Endothelial cell of umbilical vein (primary cell): ENCODE results near the gene RPH3AL. TPM values are rescaled to one million over a fixed set of nuclear protein-coding genes. Genes with fewer than 3 reads are reported as not detected.
"Not testable (repeated sequence)": the region's sequence is repeated elsewhere in the genome, so short reads cannot be mapped to it uniquely, and the experiment has no call there.

Source experiments
- BruUV-seq: library from RNA; stranded (reverse); fragments of 400-500 nt; replicated peaks from 2 replicates; lab custom pipeline; 2021; lab: Mats Ljungman, UMichigan
- CTCF ChIA-PET: fragments of 300-600, 350-600 bp; sonication (Branson Sonifier 250); formaldehyde crosslinking; loops from one replicate; lab custom pipeline; 2021; ENCODE audit warnings: antibody characterized with exemption, inconsistent platforms; lab: Charles Lee
- POLR2A ChIA-PET: fragments of 300-600, 350-600 bp; sonication (Branson Sonifier 250); formaldehyde crosslinking; loops from one replicate; lab custom pipeline; 2021; ENCODE audit warnings: antibody characterized with exemption, inconsistent platforms; lab: Charles Lee
- DNase-seq: peaks from one replicate; pipeline ENCODE4 v3.0.0-alpha.2; 2011; ENCODE audit warnings: low read depth, low spot score
- FAIRE-seq: peaks from 2 replicates; lab custom pipeline; 2011; peaks lifted over from hg19 to GRCh38; lab: Jason Lieb, UNC
- H2AFZ ChIP-seq: 2 replicates; pipeline ENCODE4 v1.6.0; 2012; ENCODE audit warnings: low read depth, low read length, control low read depth, inconsistent platforms
- H3K27ac ChIP-seq: 2 replicates; pipeline ENCODE4 v1.5.1; 2011; ENCODE audit warnings: low read depth, mild to moderate bottlenecking, control low read depth, low read length, moderate library complexity; ENCODE audit not compliant: insufficient read depth
- H3K27me3 ChIP-seq, 2 experiments: 2 replicates each; pipeline versions ENCODE4 v1.6.0 to v1.6.1; 2011; ENCODE audit warnings: low read length in 2 of 2, mixed read lengths in 1 of 2; ENCODE audit not compliant: control insufficient read depth in 2 of 2, insufficient read depth in 2 of 2
- H3K36me3 ChIP-seq, 2 experiments: 2 replicates in 1 of 2; 3 replicates in 1 of 2; pipeline ENCODE4 v1.5.1; 2011; ENCODE audit warnings: low read length in 2 of 2, mild to moderate bottlenecking in 1 of 2, moderate library complexity in 1 of 2; ENCODE audit not compliant: control insufficient read depth in 2 of 2, insufficient read depth in 2 of 2; ENCODE audit errors: extremely low read depth in 1 of 2
- H3K4me1 ChIP-seq: 3 replicates; pipeline ENCODE4 v1.5.1; 2011; ENCODE audit warnings: mild to moderate bottlenecking, low read length; ENCODE audit not compliant: control insufficient read depth, insufficient read depth; ENCODE audit errors: extremely low read depth
- H3K4me2 ChIP-seq: 2 replicates; pipeline ENCODE4 v1.6.1; 2011; ENCODE audit warnings: low read length, control low read depth, mixed read lengths; ENCODE audit not compliant: insufficient read depth
- H3K4me3 ChIP-seq, 3 experiments: fragments of 200-600 bp in 1 of 3; sonication (generic), shearing (Covaris generic) in 1 of 3; replicated peaks in 1 of 3; 2 replicates each; pipeline ENCODE4 v1.5.1; 2011 to 2016; ENCODE audit warnings: control low read depth in 3 of 3, low read length in 3 of 3, mild to moderate bottlenecking in 2 of 3, inconsistent platforms in 1 of 3, low read depth in 1 of 3, moderate library complexity in 1 of 3; ENCODE audit not compliant: insufficient read depth in 1 of 3
- H3K79me2 ChIP-seq: 2 replicates; pipeline ENCODE4 v1.6.0; 2012; ENCODE audit warnings: low read length, inconsistent platforms; ENCODE audit not compliant: control insufficient read depth, insufficient read depth
- H3K9ac ChIP-seq: replicated peaks from 2 replicates; pipeline ENCODE3; 2011; ENCODE audit warnings: low read length, control low read depth; ENCODE audit not compliant: insufficient read depth; ENCODE audit errors: extremely low read depth
- H3K9me1 ChIP-seq: replicated peaks from 3 replicates; pipeline ENCODE4 v1.6.0; 2011; ENCODE audit warnings: mild to moderate bottlenecking, low read length; ENCODE audit not compliant: control insufficient read depth, insufficient read depth; ENCODE audit errors: extremely low read depth
- H3K9me3 ChIP-seq: replicated peaks from 2 replicates; pipeline ENCODE4 v1.5.1; 2012; ENCODE audit warnings: low read length, inconsistent platforms; ENCODE audit not compliant: control insufficient read depth, insufficient read depth
- H4K20me1 ChIP-seq: replicated peaks from 2 replicates; pipeline ENCODE3; 2011; ENCODE audit warnings: mild to moderate bottlenecking, low read length; ENCODE audit not compliant: control insufficient read depth, insufficient read depth; ENCODE audit errors: extremely low read depth
- GATA2 ChIP-seq: IDR thresholded peaks from 2 replicates; pipeline ENCODE4 v1.7.0; 2011; ENCODE audit warnings: low read depth, mild to moderate bottlenecking, moderate library complexity, mixed read lengths, low read length; ENCODE audit not compliant: insufficient read length, insufficient read depth
- MYC ChIP-seq: IDR thresholded peaks from one replicate; pipeline ENCODE4 v1.6.1; 2011; ENCODE audit warnings: mild to moderate bottlenecking, low read depth, low read length
- POLR2A ChIP-seq: IDR thresholded peaks from 2 replicates; pipeline ENCODE4 v1.6.1; 2012; ENCODE audit warnings: low read depth, mild to moderate bottlenecking, control low read depth, low read length
- dilution Hi-C: fragments of 300-500 bp; cut with MboI; formaldehyde crosslinking; loops from one replicate; pipeline ENCODE4 v1.15.0; 2019; ENCODE audit warnings: low sequenced_read_pairs; ENCODE audit not compliant: extremely low pct_ligation_motif_present
- intact Hi-C: fragments of 100-400 bp; cut with micrococcal nuclease; formaldehyde crosslinking; loops from one replicate; pipeline ENCODE4 v1.10.0; 2022
- polyA plus RNA-seq, 4 experiments: library from polyadenylated mRNA; depleted of rRNA in 3 of 4; stranded (reverse) in 3 of 4; unstranded in 1 of 4; fragments of >200 nt; gene quantifications; 2 replicates each; pipeline versions ENCODE4 v1.2.1 to v1.2.3, GENCODE V29; 2011 to 2012; ENCODE audit warnings: missing spikeins in 1 of 4
- total RNA-seq: library from RNA; stranded (reverse); gene quantifications from 2 replicates; pipeline ENCODE4 v1.2.3, GENCODE V29; 2021

Gene RPH3AL
- total and polyA plus RNA-seq, 2 donors (not counting 3 experiments of a cell fraction or from before 2014, with no cell fraction given) = 4.1 to 7.0 TPM

- no peak overlapping the region for H3K4me2 ChIP-seq
- DNase-seq (peak; percentile 50), FAIRE-seq (peak; percentile 31)
- H3K9me1 ChIP-seq = no peaks in the 10 kb centered on the region
- no peak overlapping the region for H3K9ac ChIP-seq
- dilution Hi-C loops (no loop called here), intact Hi-C loops (no loop called here)
- peak overlapping the region; percentile 27 for H2AFZ ChIP-seq
- no peak overlapping the region for H3K4me3 ChIP-seq
- BruUV-seq = no TSS peak
- POLR2A ChIA-PET = no interaction called here
- H4K20me1 ChIP-seq = no peaks in the 10 kb centered on the region
- H3K9me3 ChIP-seq = no peaks in the 10 kb centered on the region
- H3K79me2 ChIP-seq = no peaks in the 10 kb centered on the region
- TF ChIP-seq POLR2A = no peak
- TF ChIP-seq GATA2 = no peak
- no peak for TF ChIP-seq MYC
- no peaks in the 10 kb centered on the region for H3K27me3 ChIP-seq
- H3K36me3 ChIP-seq = no peaks in the 10 kb centered on the region
- CTCF ChIA-PET = interaction anchor here (0.8 to 1.9 kb wide), 5 partner anchors 11 to 501 kb away, joined by 3 to 4 read pairs (median 4); no protein-coding TSS in a partner anchor
- no peak overlapping the region for H3K27ac ChIP-seq
- peaks cover 19% of the 10 kb centered on the region for H3K4me1 ChIP-seq
These were observed 153.4 kb downstream of the RPH3AL start for GRCh38 chr17:199191-199604.

- POLR2A ChIA-PET, CTCF ChIA-PET, BruUV-seq: not testable (repeated sequence)
These were observed 154.4 kb downstream of the RPH3AL start for GRCh38 chr17:198225-198624.

More at GRCh38 chr17:198225-198624, 154.4 kb downstream of the RPH3AL start:
- H2AFZ ChIP-seq, H3K27me3 ChIP-seq, H4K20me1 ChIP-seq, H3K36me3 ChIP-seq, H3K9me3 ChIP-seq, H3K9ac ChIP-seq, intact Hi-C loops, DNase-seq, H3K27ac ChIP-seq, H3K4me2 ChIP-seq, H3K9me1 ChIP-seq, H3K79me2 ChIP-seq, H3K4me3 ChIP-seq, dilution Hi-C loops: not testable (repeated sequence)
- peak; percentile 78 for FAIRE-seq
- peaks cover 19% of the 10 kb centered on the region for H3K4me1 ChIP-seq
